GM19023 (cell line): ENCODE measurements around the gene CNKSR3.

Experiments
- ATAC-seq: cut with Tn5 transposase; IDR thresholded peaks from one replicate; pipeline ENCODE4 v1.9.1; 2021; ENCODE audit warnings: mild to moderate bottlenecking, moderate library complexity; ENCODE audit not compliant: unreplicated experiment

The CNKSR3 gene

DNA sequence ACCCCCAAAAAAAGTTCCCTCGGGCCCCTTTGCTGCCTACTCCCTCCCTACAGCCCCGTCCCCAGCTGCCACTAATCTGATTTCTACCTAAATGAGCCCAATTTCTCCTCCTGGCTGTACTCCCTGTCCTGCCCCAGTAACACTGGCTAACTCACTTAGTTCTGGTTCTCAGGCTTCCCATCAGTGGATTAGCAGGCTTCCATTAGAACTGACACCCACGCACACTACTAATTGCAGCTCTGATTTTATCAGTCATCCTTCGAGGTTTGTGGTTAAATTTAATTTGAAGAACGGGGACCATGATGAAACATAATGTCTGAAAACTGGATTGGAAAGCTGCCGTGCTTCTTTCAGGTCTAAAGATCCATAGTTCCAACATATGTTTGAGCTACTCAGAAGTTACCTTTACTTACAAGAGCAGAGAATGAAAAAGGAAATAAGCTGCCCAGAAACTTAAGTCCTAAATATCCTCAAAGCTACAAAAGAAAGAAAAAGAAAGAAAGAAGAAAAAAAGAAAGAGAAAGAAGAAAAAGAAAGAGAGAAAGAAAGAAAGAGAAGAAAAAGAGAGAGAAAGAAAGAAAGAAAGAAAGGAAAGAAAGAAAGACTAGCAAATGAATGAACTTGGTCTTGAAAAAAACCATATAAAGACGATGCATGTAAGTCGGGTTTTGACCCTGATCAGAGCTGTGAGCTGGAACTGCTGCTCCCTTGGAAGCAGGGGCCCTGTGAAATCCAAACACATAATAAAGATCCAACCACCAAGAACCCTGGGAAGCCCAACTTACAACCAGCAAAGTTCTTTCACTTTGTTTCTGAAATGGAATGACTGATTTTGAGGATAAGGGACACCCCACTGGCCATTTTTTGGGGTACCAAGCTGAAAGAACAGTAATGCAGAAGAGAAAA lies 51.7 kb downstream of the CNKSR3 start:
- ATAC-seq = no peak

DNA sequence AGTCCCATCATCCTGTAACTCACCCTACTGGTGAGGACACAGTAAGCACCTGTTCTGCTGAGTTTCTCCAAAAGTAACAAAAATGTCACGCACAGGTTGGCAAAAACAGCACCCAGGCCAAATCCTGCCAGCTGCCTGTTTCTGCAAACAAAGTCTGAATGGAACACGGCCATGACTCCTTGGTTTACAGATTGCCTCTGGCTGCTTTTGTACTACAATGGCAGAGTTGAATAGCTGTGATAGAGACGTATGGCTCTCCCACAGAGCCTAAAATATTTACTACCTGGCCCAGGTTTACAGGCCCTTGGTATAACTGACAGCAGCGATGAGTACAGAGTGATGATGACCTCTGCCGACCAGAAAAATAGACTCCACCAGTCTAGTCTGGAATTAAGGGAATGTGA lies 52.6 kb downstream of the CNKSR3 start:
- no peak for ATAC-seq

- ATAC-seq = no peak
These were observed 53.3 kb downstream of the CNKSR3 start for GRCh38 chr6:154457046-154457713.

GRCh38 chr6:154453329-154453728 lies 57.2 kb downstream of the CNKSR3 start:
- ATAC-seq = no peak

DNA sequence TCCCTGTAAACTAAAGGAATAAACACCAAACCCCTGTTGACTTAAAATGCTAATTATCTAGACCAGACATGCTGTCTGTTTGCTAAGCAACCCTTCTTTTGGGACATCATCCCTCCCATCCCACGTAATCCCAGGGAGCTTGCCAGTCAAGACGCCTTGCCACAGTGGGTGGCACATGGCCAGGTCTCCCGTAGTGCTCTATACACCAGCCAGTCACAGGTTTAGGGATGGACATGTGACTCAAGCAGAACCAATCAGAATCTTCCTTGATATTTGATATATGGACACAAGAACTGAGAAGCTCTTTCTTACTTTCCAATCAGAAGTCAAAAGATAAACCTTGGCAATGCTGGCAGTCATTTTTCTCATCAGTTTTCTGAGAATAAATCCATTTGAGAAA lies 60.0 kb downstream of the CNKSR3 start:
- no peak for ATAC-seq

- no peak for ATAC-seq
These were observed 61.9 kb downstream of the CNKSR3 start for GRCh38 chr6:154448448-154449096.

- ATAC-seq = no peak
These were observed 62.5 kb downstream of the CNKSR3 start for GRCh38 chr6:154447954-154448353.

- ATAC-seq = no peak
These were observed 63.5 kb downstream of the CNKSR3 start for GRCh38 chr6:154446984-154447383.

- ATAC-seq = no peak
These were observed 65.1 kb downstream of the CNKSR3 start for GRCh38 chr6:154445417-154445816.

- no peak for ATAC-seq
These were observed 68.5 kb downstream of the CNKSR3 start for GRCh38 chr6:154441995-154442310.

- no peak for ATAC-seq
These were observed 70.0 kb downstream of the CNKSR3 start for GRCh38 chr6:154440422-154441043.

GRCh38 chr6:154440022-154440421 lies 70.5 kb downstream of the CNKSR3 start:
- no peak for ATAC-seq

DNA sequence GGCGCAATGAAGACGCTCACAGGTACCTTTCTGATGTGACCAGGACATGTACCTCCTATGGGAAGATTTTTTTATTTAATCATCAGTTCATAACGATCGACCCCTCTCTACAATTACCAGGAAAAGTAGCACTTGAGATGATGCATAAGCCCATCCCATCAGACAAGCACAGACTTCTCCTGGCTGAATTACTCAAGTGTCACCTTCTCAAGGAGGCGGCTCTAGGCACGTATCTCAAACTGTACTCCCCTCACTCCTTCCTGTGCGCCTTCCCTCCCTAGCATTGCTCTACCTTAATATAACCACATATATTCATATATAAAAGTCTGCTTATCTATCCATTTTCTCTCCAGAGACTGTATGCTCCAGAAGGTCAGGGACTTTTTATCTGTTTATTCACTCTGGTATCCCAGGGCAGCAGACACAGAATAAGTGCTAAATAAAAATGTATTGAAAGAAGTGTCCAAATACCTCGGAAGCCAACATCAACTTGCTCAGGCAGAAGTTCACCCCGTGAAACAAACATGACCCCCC lies 71.5 kb downstream of the CNKSR3 start:
- no peak for ATAC-seq

GRCh38 chr6:154435400-154435945 lies 75.0 kb downstream of the CNKSR3 start:
- no peak for ATAC-seq

- ATAC-seq = no peak
These were observed 75.8 kb downstream of the CNKSR3 start for GRCh38 chr6:154434662-154435061.

- no peak for ATAC-seq
These were observed 76.8 kb downstream of the CNKSR3 start for GRCh38 chr6:154433477-154434241.

DNA sequence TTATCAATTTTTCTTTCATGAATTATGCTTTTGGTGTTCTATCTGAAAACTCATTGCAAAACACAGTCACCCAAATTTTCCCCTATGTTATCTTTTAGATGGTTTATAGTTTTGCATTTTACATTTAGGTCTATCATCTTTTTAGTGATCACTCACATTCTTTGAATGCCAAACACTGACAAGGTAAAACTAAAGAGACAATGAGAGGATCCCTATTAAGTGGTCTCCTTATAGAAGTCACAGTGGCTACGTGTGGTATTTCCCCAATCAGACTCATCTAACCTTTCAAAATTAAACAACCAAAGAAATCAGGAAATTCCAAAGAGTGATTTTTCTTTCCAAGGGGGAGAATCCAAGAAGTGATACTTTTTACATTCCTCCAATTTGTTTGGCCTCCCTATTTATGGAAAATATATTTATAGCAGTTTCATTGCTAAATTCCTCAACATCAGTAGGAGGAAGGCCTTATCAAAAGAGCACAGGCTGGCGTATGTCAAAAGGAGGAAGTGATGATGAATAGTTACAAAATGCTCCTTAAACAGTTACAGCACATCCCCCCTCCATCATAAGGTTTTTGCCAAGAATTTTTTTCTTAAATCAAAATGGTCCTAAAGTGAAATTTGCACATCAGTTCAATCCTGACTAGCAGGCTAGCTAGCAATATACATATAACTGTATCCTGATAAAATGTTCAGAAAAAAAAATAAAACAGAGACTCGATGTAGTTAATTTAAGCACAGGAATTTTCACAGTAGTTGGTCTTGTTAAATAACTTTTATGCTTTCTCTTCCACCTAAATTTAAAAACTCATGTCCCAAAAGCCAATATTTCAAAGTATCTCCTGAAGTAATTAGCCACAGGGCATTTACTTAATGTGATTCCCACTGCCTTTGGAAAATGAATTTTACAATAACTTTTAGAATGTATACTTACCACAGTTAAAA lies 77.7 kb downstream of the CNKSR3 start:
- no peak for ATAC-seq

DNA sequence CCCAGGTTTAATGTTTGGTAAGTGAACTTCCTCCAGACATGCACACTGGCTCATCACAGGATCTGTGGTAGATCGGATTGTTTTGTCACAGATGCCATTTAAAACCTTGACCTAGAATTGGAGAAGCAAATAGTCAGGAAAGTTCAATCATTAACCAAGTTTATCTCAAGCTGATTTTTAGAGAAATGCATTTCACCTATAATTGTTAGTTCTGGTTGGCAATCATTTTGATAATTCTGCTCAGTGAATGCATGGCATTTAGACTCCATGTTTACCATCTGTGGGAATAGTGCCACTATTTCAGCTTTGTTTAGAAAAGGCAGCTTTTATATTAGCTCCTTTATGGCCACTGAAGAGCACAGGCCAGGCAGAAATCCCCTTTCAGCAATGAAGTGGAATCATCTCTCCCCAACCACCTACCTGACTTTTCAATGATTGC lies 80.0 kb downstream of the CNKSR3 start:
- no peak for ATAC-seq

- no peak for ATAC-seq
These were observed 80.8 kb downstream of the CNKSR3 start for GRCh38 chr6:154429711-154430110.
